T-helper 22 cell (primary cell): ENCODE data around the gene SPACDR.

ENCODE experiments used
- DNase-seq: peaks from one replicate; pipeline ENCODE4 v3.0.0-alpha.2; 2020; ENCODE audit warnings: low read depth

The SPACDR gene

GRCh38 chr7:100413346-100413745, 50.7 kb downstream of the SPACDR start:
- no peak for DNase-seq

DNA sequence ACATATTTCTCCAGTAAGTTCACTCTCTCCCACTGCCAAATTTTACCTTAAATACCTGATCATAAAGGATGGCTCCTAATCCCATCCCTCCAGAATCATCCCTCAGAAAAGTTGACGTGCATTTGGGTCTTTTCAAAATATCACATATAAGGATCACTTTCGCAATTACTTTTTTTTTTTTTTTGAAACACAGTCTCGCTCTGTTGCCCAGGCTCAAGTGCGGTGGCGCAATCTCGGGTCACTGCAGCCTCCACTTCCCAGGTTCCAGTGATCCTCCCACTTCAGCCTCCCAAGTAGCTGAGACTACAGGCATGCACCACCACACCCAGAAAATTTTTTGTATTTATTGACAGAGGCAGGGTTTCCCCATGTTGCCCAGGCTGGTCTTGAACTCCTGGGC, 53.0 kb downstream of the SPACDR start:
- DNase-seq = no peak

- DNase-seq = no peak
Observed at GRCh38 chr7:100407285-100408180, 56.5 kb downstream of the SPACDR start.

DNA sequence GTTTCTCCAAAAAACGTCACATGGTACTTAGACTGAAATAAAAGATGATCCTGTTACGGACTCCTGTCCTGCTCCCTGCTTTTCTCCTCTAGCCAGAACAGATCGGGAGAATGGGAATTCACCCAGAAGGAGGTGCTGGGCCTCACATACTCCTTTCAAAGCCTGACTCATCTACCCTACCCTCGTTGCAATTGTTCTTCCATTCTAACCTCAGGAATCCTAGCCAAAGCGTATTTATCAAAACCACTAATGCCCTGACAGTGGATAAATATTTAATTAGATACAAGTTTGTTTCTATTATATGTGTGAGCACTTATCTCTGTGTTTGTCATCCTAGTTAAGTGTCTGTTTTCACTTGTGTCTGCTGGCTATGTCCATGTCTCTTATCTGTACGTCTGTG, 57.3 kb downstream of the SPACDR start:
- no peak for DNase-seq
